K562 (cell line): ENCODE measurements around the gene CDC26. TPM values are rescaled to one million over a fixed set of nuclear protein-coding genes. Genes with fewer than 3 reads are reported as not detected.
"Not testable (repeated sequence)": the region's sequence is repeated elsewhere in the genome, so short reads cannot be mapped to it uniquely, and the experiment has no call there.

Experiments
- ATAC-seq: fragments of 200-7000 bp; cut with Tn5 transposase; 3 replicates; pipeline ENCODE4 v1.9.1; 2020; ENCODE audit warnings: moderate library complexity
- BruUV-seq: library from RNA; stranded (reverse); fragments of 400-500 nt; replicated peaks from 2 replicates; lab custom pipeline; 2021; lab: Mats Ljungman, UMichigan
- CTCF ChIA-PET: fragments of 300-600 bp; formaldehyde crosslinking; extraction: SDS; loops from one replicate; lab custom pipeline; 2021; ENCODE audit warnings: low intra/inter-chr PET ratio; lab: Yijun Ruan, JAX
- POLR2A ChIA-PET: fragments of 300-600, 350-650 bp; sonication (Branson Sonifier 250); formaldehyde crosslinking; extraction: SDS; loops from one replicate; lab custom pipeline; 2021; ENCODE audit warnings: antibody characterized with exemption, inconsistent platforms; lab: Yijun Ruan, JAX
- DNase-seq, 4 experiments: peaks; one replicate each; pipeline versions ENCODE4 v3.0.0 to v3.0.0-alpha.2; 2011 to 2018; ENCODE audit warnings: low spot score in 3 of 4, mixed read lengths in 3 of 4; ENCODE audit errors: extremely low read depth in 1 of 4
- FAIRE-seq: peaks from 2 replicates; lab custom pipeline; 2011; peaks lifted over from hg19 to GRCh38; lab: Jason Lieb, UNC
- H2AFZ ChIP-seq: 2 replicates; pipeline ENCODE4 v1.6.0; 2011; ENCODE audit warnings: low read depth, low read length, control low read depth, inconsistent platforms
- H3K27ac ChIP-seq: fragments of 200-600 bp; 3 replicates; pipeline ENCODE4 v1.8.0; 2011; ENCODE audit warnings: low read depth, mild to moderate bottlenecking, control low read depth, inconsistent platforms, low read length, moderate library complexity, mixed read lengths; ENCODE audit errors: extremely low read depth
- H3K27me3 ChIP-seq, 2 experiments: fragments of 300-600 bp in 1 of 2; 2 replicates in 1 of 2; 3 replicates in 1 of 2; pipeline versions ENCODE4 v1.6.0 to v1.8.0; 2011; ENCODE audit warnings: inconsistent platforms in 2 of 2, low read length in 2 of 2, mild to moderate bottlenecking in 1 of 2, mixed read lengths in 1 of 2, moderate library complexity in 1 of 2; ENCODE audit not compliant: control insufficient read depth in 2 of 2, insufficient read depth in 2 of 2
- H3K36me3 ChIP-seq: fragments of 300-600 bp; 3 replicates; pipeline ENCODE4 v1.8.0; 2011; ENCODE audit warnings: mild to moderate bottlenecking, low read length, inconsistent platforms; ENCODE audit not compliant: control insufficient read depth, insufficient read depth
- H3K4me1 ChIP-seq, 2 experiments: fragments of 200-600 bp in 1 of 2; replicated peaks in 1 of 2; 2 replicates in 1 of 2; 3 replicates in 1 of 2; pipeline versions ENCODE4 v1.5.1 to v1.8.0; 2011; ENCODE audit warnings: inconsistent platforms in 2 of 2, low read length in 2 of 2, mild to moderate bottlenecking in 1 of 2, mixed read lengths in 1 of 2, moderate library complexity in 1 of 2; ENCODE audit not compliant: control insufficient read depth in 2 of 2, insufficient read depth in 2 of 2
- H3K4me2 ChIP-seq: 2 replicates; pipeline ENCODE4 v1.6.1; 2011; ENCODE audit warnings: low read length, control low read depth, inconsistent platforms, mixed read lengths; ENCODE audit not compliant: insufficient read depth
- H3K4me3 ChIP-seq: fragments of 200-600 bp; sonication (generic), shearing (Covaris generic); 2 replicates; pipeline ENCODE4 v1.5.1; 2016; ENCODE audit warnings: control low read depth, inconsistent platforms
- H3K79me2 ChIP-seq: fragments of 200-600 bp; 3 replicates; pipeline ENCODE4 v1.8.0; 2011; ENCODE audit warnings: low read length, inconsistent platforms; ENCODE audit not compliant: control insufficient read depth, insufficient read depth
- H3K9ac ChIP-seq, 2 experiments: 2 replicates each; pipeline versions ENCODE4 v1.6.0 to v1.6.1; 2011; ENCODE audit warnings: low read depth in 2 of 2, low read length in 2 of 2, control low read depth in 1 of 2, inconsistent platforms in 1 of 2, mild to moderate bottlenecking in 1 of 2, mixed read lengths in 1 of 2; ENCODE audit not compliant: insufficient read depth in 1 of 2
- H3K9me1 ChIP-seq: one replicate; pipeline ENCODE4 v1.6.0; 2011; ENCODE audit warnings: inconsistent platforms, mild to moderate bottlenecking, low read length, moderate library complexity; ENCODE audit not compliant: control insufficient read depth, insufficient read depth
- H3K9me3 ChIP-seq: replicated peaks from 2 replicates; pipeline ENCODE4 v1.5.1; 2011; ENCODE audit warnings: low read depth, low read length, inconsistent platforms; ENCODE audit not compliant: control insufficient read depth, insufficient read depth
- H4K20me1 ChIP-seq: replicated peaks from 2 replicates; pipeline ENCODE4 v1.6.1; 2011; ENCODE audit warnings: low read length, inconsistent platforms, mixed read lengths; ENCODE audit not compliant: control insufficient read depth, insufficient read depth
- ATF1 ChIP-seq, 2 experiments: fragments of 450-650 bp in 1 of 2; IDR thresholded peaks; 2 replicates each; pipeline ENCODE4 v1.6.1; 2016; ENCODE audit warnings: missing compliant biosample characterization in 1 of 2, missing genetic modification characterization in 1 of 2
- BHLHE40 ChIP-seq: IDR thresholded peaks from 2 replicates; pipeline ENCODE4 v1.6.1; 2011; ENCODE audit warnings: low read length, improper control_type of control experiment
- CREM ChIP-seq: IDR thresholded peaks from 2 replicates; pipeline ENCODE4 v1.6.1; 2014; ENCODE audit warnings: antibody characterized with exemption, low read depth
- CXXC5 ChIP-seq: fragments of 250-450 bp; sonication (Bioruptor Pico); IDR thresholded peaks from 2 replicates; pipeline ENCODE4 v1.8.0; 2022; ENCODE audit warnings: inconsistent platforms, mild to moderate bottlenecking, moderate library complexity
- DPF2 ChIP-seq: fragments of 450-650 bp; IDR thresholded peaks from 2 replicates; pipeline ENCODE4 v1.6.1; 2016
- HDAC2 ChIP-seq: fragments of 450-650 bp; IDR thresholded peaks from 2 replicates; pipeline ENCODE4 v1.6.1; 2016; ENCODE audit warnings: mild to moderate bottlenecking
- HES1 ChIP-seq: fragments of 450-650 bp; IDR thresholded peaks from 2 replicates; pipeline ENCODE4 v1.6.1; 2016; ENCODE audit warnings: low read depth, mild to moderate bottlenecking, moderate library complexity
- KLF1 ChIP-seq: fragments of 450-650 bp; IDR thresholded peaks from 2 replicates; pipeline ENCODE4 v1.6.1; 2016; ENCODE audit warnings: missing genetic modification characterization, missing compliant biosample characterization
- RCOR1 ChIP-seq, 2 experiments: IDR thresholded peaks; 2 replicates each; pipeline ENCODE4 v1.6.1; 2012; ENCODE audit warnings: low read depth in 2 of 2, low read length in 2 of 2, borderline replicate concordance in 1 of 2, improper control_type of control experiment in 1 of 2
- WGBS: fragments of 100-300 bp; shearing (Covaris generic); methylation state at CpG from one replicate; pipeline ENCODE4 v1.1.6; 2016; ENCODE audit warnings: low coverage, mixed read lengths; ENCODE audit not compliant: insufficient coverage; ENCODE audit errors: missing lambda C conversion rate; 5-methylcytosine and 5-hydroxymethylcytosine counted together
- in situ Hi-C: fragments of 300-500 bp; cut with MboI; formaldehyde crosslinking; loops from 4 replicates; pipeline ENCODE4 v1.15.0; 2018; ENCODE audit warnings: inconsistent platforms, mixed read lengths
- intact Hi-C: fragments of 100-400 bp; cut with micrococcal nuclease; formaldehyde crosslinking; loops from 2 replicates; pipeline ENCODE4 v1.14.2; 2022
- polyA plus RNA-seq, 8 experiments: library from polyadenylated mRNA; depleted of rRNA in 4 of 8; stranded (reverse) in 5 of 8; unstranded in 3 of 8; fragments of >200 nt; fragmentation: Nextera tagmentation in 2 of 8; fragmentation: Illumina TruSeq in 1 of 8; extraction: Ambion mirVana in 2 of 8; extraction: Trizol in 1 of 8; gene quantifications; 2 replicates each; pipeline versions ENCODE4 v1.2.1 to v1.2.3, GENCODE V29; 2011 to 2014; ENCODE audit warnings: inconsistent platforms in 1 of 8, missing spikeins in 1 of 8
- total RNA-seq, 7 experiments: library from RNA; depleted of rRNA in 6 of 7; stranded (reverse); fragments of >200 nt in 6 of 7; fragmentation: Illumina TruSeq in 2 of 7; extraction: Trizol in 2 of 7; gene quantifications; 2 replicates each; pipeline versions ENCODE4 v1.2.1 to v1.2.3, GENCODE V29; 2011 to 2021; ENCODE audit warnings: low replicate concordance in 1 of 7

CDC26 gene
- total and polyA plus RNA-seq, 9 of the 15 experiments (the other 6 are each of a cell fraction or from before 2014, with no cell fraction given): 33.0 to 147 (median 60.0) TPM

- ATAC-seq; CTCF ChIA-PET; FAIRE-seq; H3K27ac ChIP-seq; H3K4me3 ChIP-seq; H4K20me1 ChIP-seq; H3K4me2 ChIP-seq; H3K9ac ChIP-seq; in situ Hi-C loops; DNase-seq; H3K9me1 ChIP-seq; H2AFZ ChIP-seq; H3K79me2 ChIP-seq; BruUV-seq; intact Hi-C loops; H3K9me3 ChIP-seq; TF ChIP-seq ATF1 (CRISPR knock-in tag; IDR thresholded peaks at IDR 0.05): not testable (repeated sequence)
- peak; percentile 99 for TF ChIP-seq HES1
- 0 out of 4 replicates have a peak, but pooled peaks of 1 of the 2 experiments have one; percentile 35 for TF ChIP-seq RCOR1 (IDR thresholded peaks at IDR 0.05; ENCODE audit: borderline replicate concordance in 1 of 2, low read depth in 2 of 2, low read length in 2 of 2)
- peak; percentile 22; the same call in 1 of the 2 replicates for TF ChIP-seq HDAC2
- peak; percentile 40; the same call in 1 of the 2 replicates for TF ChIP-seq DPF2
- TF ChIP-seq CXXC5 (CRISPR knock-in tag): peak; percentile 33; the same call in 1 of the 2 replicates
- TF ChIP-seq ATF1 (tag; IDR thresholded peaks at IDR 0.05): 0 out of 2 replicates have a peak, but pooled peaks have one; percentile 23
- TF ChIP-seq CREM: 0 out of 2 replicates have a peak, but pooled peaks have one; percentile 18
- peak; percentile 66 for TF ChIP-seq BHLHE40
- TF ChIP-seq KLF1: peak; percentile 86
- peaks cover 25% of the 10 kb centered on the region for H3K36me3 ChIP-seq
- peaks cover 11 to 25% of the 10 kb centered on the region in 2 experiments; a peak in 4 of 5 replicates for H3K27me3 ChIP-seq
- 4% methylated on average over 8 of the region's 8 CpGs for WGBS
- POLR2A ChIA-PET: interaction anchor here (0.6 to 1.8 kb wide), 5 partner anchors 11 to 1153 kb away, joined by 3 to 9 read pairs (median 3); partner anchors contain the start of genes CDC26, FKBP15, PRPF4 and SLC31A1
- H3K4me1 ChIP-seq: peaks cover 12 to 17% of the 10 kb centered on the region in 2 experiments; a peak in 4 of 5 replicates
These were observed 20.9 kb upstream of the CDC26 start for GRCh38 chr9:113296247-113296646.
